Choroid plexus epithelial cell (primary cell): Measurements from ENCODE around the gene ZFAND2A.
"Not testable (repeated sequence)": the region's sequence is repeated elsewhere in the genome, so short reads cannot be mapped to it uniquely, and the experiment has no call there.

Experiments
- DNase-seq: peaks from one replicate; pipeline ENCODE4 v3.0.0-alpha.2; 2010; ENCODE audit warnings: low read depth
- H3K4me3 ChIP-seq: 2 replicates; pipeline ENCODE4 v1.5.1; 2011; ENCODE audit warnings: low read depth, mild to moderate bottlenecking, control low read depth, low read length, moderate library complexity
- TF ChIP-seq, protein P1 (sequence below): conservative IDR thresholded peaks from 2 replicates; pipeline ENCODE4 v1.5.1; 2011; ENCODE audit warnings: low read depth, mild to moderate bottlenecking, control low read depth, inconsistent platforms, low read length, moderate library complexity

ZFAND2A gene

DNA sequence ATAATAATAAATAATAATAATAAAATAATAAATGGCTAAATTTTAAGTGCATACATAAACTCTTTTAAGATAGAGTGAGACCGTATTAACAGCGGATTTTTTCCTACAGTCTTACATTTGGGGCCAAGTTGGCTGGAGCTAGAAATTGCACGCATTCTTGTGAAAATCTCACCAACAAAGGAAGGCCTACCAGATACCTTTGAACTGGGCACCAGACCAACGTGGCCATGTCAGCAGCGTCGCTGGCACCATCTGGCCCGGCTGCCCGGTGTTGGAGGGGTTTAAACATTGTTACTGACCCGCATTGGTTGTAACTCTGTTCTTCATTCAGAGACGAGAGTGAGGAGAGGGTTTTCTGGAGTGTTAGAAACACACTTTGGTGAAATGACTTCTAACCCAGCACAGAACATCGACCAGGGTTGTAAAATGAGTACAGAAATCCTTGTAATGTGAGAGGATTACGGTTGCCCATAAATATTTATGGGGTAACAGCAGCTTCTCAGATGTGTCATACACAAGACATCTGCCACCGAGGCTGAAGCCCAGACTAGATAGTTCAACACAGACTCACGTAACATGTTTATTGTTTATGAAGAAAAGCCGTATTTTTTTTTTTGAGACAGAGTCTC lies 38.1 kb upstream of the ZFAND2A start:
- no peak overlapping the region for H3K4me3 ChIP-seq
- TF ChIP-seq, protein P1, sequence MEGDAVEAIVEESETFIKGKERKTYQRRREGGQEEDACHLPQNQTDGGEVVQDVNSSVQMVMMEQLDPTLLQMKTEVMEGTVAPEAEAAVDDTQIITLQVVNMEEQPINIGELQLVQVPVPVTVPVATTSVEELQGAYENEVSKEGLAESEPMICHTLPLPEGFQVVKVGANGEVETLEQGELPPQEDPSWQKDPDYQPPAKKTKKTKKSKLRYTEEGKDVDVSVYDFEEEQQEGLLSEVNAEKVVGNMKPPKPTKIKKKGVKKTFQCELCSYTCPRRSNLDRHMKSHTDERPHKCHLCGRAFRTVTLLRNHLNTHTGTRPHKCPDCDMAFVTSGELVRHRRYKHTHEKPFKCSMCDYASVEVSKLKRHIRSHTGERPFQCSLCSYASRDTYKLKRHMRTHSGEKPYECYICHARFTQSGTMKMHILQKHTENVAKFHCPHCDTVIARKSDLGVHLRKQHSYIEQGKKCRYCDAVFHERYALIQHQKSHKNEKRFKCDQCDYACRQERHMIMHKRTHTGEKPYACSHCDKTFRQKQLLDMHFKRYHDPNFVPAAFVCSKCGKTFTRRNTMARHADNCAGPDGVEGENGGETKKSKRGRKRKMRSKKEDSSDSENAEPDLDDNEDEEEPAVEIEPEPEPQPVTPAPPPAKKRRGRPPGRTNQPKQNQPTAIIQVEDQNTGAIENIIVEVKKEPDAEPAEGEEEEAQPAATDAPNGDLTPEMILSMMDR, result no peak
- peak; percentile 55 for DNase-seq

DNA sequence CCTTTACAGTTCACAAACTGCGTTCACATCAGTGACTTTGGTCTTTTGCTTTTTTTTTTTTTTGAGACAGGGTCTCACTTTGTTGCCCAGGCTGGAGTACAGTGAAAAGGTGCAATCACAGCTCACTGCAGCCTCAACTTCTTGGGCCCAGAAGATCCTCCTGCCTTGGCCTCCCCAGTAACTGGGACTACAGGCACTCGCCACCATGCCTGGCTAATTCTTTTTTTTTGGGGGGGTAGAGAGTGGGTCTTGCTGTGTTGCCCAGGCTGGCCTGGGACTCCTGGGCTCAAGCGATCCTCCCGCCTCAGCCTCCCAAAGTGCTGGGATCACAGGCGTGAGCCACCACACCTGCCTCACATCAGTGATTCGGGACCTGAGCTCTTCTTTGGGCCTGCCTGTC lies 37.0 kb upstream of the ZFAND2A start:
- no peak for DNase-seq
- TF ChIP-seq, protein P1, result no peak
- H3K4me3 ChIP-seq, result no peak overlapping the region

DNA sequence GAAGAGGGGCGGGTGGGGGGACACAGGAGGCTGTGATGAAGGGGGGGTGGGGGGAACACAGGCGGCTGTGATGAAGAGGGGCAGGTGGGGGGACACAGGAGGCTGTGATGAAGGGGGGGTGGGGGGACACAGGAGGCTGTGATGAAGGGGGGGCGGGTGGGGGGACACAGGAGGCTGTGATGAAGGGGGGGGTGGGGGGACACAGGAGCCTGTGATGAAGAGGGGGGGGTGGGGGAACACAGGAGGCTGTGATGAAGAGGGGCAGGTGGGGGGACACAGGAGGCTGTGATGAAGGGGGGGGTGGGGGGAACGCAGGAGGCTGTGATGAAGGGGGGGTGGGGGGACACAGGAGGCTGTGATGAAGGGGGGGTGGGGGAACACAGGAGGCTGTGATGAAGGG lies 36.4 kb upstream of the ZFAND2A start:
- H3K4me3 ChIP-seq, DNase-seq: not testable (repeated sequence)

DNA sequence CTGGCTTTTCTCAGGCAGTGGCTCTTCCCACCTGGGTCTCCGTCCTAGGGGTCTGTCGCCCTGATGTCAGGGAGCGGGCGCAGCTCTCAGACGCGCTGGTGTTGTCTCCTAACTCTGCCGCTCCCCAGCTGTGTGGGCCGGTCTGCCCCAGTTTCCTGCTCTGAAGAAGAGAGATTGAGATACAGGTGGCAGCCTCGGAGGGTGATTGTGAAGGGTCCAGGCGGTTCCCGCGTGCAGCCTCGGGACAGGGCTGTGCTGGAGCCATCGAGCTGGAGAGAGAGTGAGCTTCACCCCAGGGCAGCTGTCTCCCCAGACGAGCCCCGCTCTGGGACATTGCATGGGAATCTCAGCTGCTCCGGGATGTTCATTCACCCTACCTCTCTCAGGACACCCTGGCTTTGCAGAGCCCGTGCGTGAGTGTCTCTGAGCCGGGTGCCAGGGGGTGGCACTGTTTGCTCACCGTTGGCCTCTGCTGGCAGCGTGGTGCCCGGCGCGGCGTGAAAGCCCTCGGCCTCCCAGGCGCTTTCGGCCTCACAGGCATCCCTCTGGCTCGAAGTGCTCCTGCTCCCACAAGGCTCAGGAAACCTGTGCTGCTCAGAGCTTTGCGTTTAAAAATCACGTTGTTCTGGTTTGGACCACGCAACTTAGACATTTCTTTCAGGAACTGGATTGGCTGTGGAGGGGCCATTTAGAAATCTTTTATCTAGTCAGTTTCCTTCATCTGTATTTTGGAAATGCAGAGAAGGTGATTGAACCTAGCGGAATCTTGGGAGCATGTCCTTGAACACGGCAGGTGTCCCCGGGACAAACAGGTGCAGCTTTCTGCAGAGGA lies 33.8 kb upstream of the ZFAND2A start:
- peak; percentile 55 for DNase-seq
- no peak overlapping the region for H3K4me3 ChIP-seq

DNA sequence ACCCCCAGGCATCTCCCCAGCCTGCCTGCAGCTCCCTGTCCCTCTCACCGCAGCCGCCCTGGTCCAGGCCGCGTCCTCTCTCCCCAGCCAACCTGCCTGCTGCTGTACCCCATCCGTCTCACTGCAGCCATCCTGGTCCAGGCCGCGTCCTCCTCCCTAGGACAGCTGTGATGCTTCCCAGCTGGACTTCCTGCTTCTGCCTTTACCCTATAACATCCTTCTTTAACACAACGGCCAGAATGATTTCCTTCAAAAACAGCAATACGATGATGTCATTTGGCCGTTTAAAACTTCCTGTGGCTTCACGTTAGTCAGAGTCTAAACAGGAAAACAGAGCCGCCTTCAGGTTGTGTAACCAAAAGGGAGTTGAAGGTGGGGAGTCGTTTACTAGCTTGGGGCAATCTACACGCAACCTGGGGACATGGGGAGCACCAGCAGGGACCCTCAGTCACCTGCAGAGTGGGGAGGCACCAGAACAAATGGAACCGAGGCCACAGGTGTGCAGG lies 32.2 kb upstream of the ZFAND2A start:
- no peak overlapping the region for H3K4me3 ChIP-seq
- TF ChIP-seq, protein P1, result peak; percentile 34
- peak; percentile 87 for DNase-seq

More for the DNA sequence above, 33.8 kb upstream of the ZFAND2A start:
- TF ChIP-seq, protein P1, result peak; percentile 60

DNA sequence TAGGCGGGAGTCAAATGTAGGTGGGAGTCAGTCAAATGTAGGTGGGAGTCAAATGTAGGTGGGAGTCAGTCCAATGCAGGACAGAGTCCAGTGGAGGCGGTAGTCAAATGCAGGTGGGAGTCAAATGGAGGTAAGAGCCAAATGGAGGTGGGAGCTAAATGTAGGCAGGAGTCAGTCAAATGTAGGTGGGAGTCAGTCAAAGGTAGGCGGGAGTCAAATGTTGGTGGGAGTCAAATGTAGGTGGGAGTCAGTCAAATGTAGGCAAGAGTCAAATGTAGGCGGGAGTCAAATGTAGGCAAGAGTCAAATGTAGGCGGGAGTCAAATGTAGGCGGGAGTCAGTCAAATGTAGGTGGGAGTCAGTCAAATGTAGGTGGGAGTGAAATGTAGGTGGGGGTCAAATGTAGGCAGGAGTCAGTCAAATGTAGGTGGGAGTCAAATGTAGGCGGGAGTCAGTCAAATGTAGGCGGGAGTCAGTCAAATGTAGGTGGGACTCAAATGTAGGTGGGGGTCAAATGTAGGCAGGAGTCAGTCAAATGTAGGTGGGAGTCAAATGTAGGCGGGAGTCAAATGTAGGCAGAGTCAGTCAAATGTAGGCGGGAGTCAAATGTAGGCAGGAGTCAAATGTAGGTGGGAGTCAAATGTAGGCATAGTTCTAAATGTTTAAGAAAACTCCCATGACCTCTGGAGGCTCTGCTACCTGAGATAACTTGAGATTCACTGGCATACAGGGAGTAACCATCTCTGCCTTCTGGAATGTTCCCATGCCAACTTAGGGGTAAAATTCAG lies 30.2 kb upstream of the ZFAND2A start:
- TF ChIP-seq, protein P1, result no peak

DNA sequence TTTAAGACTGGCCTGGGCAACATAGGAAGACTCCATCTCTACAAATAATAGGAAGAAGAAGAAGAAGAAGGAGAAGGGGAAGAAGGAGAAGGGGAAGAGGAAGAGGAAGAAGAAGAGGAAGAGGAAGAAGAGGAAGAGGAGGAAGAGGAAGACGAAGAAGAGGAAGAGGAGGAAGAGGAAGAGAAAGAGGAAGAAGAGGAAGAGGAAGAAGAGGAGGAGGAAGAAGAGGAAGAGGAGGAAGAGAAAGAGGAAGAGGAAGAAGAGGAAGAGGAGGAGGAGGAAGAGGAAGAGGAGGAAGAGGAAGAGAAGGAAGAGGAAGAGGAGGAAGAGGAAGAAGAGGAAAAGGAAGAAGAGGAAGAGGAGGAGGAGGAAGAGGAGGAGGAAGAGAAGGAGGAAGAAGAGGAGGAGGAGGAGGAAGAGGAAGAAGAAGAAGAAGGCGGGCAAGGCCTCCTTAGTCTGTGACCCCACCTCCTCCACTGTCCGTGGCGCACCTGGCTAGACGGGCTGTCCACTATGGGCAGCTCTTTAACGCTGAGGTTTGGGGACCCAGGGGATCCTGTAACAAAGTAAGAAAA lies 28.8 kb upstream of the ZFAND2A start:
- DNase-seq, result no peak
- TF ChIP-seq, protein P1, result no peak
- no peak overlapping the region for H3K4me3 ChIP-seq

More for the DNA sequence above, 30.2 kb upstream of the ZFAND2A start:
- DNase-seq, result no peak
- H3K4me3 ChIP-seq, result no peak overlapping the region
